ENCODE data around the gene PRF1.
"Not testable (repeated sequence)": the region's sequence is repeated elsewhere in the genome, so short reads cannot be mapped to it uniquely, and the experiment has no call there.

Gene PRF1

DNA sequence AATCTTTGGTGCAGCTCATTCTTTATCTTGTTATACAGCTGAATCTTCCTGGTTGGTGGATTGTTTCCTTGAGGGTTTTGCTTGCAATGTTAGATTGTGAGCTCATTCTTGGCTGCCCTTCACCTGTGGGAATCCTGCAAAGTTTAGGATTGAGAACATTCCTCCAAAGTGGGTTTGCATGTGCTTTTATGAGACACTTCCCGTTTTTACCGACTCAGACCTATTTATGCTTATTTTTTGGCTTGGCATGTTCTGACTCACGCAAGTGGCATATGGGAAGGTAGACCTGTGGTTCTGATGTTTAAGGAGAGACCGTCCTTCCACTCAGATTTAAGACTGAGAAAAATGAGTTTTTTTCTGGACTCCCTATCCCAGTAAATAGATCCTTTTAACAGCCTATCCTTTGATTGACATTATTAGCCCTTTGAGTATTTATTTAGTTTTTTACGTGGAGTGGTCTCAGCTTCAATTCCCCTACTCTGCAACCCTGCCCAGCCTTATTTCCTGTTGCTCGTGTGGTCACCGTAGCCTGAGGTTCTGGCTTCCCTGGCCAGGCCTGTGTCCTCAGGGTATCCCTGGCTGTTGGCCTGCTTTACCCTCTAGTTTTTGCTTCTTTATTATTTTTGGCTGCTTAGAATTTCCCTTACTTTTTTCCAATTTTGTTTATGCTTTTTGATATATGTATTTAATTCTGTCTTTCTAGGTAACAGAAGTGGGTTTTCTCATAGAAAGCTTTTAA is 13.4 kb upstream of the PRF1 start:
- H3K27ac ChIP-seq (ENCODE audit: low read depth, low read length), result no peak overlapping the region

DNA sequence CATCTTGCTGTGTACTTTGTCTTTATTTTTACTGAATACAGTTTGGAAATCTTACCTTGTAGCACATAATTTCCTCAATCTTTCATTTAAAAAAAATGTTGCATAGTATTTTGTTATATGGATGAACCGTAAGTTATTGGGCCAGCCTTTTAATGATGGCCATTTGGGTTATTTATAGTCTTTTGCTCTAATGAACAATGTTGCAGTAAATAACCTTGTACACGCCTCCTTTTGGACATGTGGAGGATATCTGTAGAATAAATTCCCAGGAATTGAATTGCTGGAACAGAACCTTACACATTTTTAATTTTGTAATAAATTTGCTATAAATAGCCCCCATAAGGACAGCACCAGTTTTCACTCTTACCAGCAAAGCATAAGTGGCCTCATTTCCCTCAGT is 12.7 kb upstream of the PRF1 start:
- no peaks in the 10 kb centered on the region for H3F3A ChIP-seq (ENCODE audit: control insufficient read depth, insufficient read depth)
- no peaks in the 10 kb centered on the region; the same call in 1 of the 2 replicates for H3K9me3 ChIP-seq (ENCODE audit: control insufficient read depth, insufficient read depth, low read length)
- H3K4me3 ChIP-seq (ENCODE audit: low read length), result no peak overlapping the region
- no peaks in the 10 kb centered on the region for H3K79me2 ChIP-seq (ENCODE audit: control insufficient read depth, low read length)
- H3K9me2 ChIP-seq (replicated peaks; ENCODE audit: control insufficient read depth, low read length), result no peaks in the 10 kb centered on the region
- no peaks in the 10 kb centered on the region for H3K36me3 ChIP-seq (ENCODE audit: control insufficient read depth, low read length)
- no peak overlapping the region for H3K27ac ChIP-seq (ENCODE audit: low read depth, low read length)
- TF ChIP-seq, protein P1, sequence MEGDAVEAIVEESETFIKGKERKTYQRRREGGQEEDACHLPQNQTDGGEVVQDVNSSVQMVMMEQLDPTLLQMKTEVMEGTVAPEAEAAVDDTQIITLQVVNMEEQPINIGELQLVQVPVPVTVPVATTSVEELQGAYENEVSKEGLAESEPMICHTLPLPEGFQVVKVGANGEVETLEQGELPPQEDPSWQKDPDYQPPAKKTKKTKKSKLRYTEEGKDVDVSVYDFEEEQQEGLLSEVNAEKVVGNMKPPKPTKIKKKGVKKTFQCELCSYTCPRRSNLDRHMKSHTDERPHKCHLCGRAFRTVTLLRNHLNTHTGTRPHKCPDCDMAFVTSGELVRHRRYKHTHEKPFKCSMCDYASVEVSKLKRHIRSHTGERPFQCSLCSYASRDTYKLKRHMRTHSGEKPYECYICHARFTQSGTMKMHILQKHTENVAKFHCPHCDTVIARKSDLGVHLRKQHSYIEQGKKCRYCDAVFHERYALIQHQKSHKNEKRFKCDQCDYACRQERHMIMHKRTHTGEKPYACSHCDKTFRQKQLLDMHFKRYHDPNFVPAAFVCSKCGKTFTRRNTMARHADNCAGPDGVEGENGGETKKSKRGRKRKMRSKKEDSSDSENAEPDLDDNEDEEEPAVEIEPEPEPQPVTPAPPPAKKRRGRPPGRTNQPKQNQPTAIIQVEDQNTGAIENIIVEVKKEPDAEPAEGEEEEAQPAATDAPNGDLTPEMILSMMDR (IDR thresholded peaks at IDR 0.05; ENCODE audit: low read depth, low read length, poor library complexity, severe bottlenecking), result no peak
- TF ChIP-seq EZH2phosphoT487 (IDR thresholded peaks at IDR 0.05; ENCODE audit: borderline replicate concordance, low read length), result no peak
- H3K4me1 ChIP-seq (ENCODE audit: control insufficient read depth, low read length), result no peaks in the 10 kb centered on the region
- no peak overlapping the region for H3K4me2 ChIP-seq (ENCODE audit: low read length)
- peaks cover 24% of the 10 kb centered on the region for H3K27me3 ChIP-seq (ENCODE audit: control insufficient read depth, low read length)
- no peaks in the 10 kb centered on the region for H4K20me1 ChIP-seq (ENCODE audit: control insufficient read depth, insufficient read depth, low read depth, low read length)

More for the DNA sequence above, 13.4 kb upstream of the PRF1 start:
- H3K27me3 ChIP-seq (ENCODE audit: control insufficient read depth, low read length), result peaks cover 22% of the 10 kb centered on the region
- H3K4me2 ChIP-seq (ENCODE audit: low read length), result no peak overlapping the region
- no peak overlapping the region for H3K4me3 ChIP-seq (ENCODE audit: low read length)
- H4K20me1 ChIP-seq (ENCODE audit: control insufficient read depth, insufficient read depth, low read depth, low read length), result no peaks in the 10 kb centered on the region
- H3K9me3 ChIP-seq (ENCODE audit: control insufficient read depth, insufficient read depth, low read length), result no peaks in the 10 kb centered on the region; the same call in 1 of the 2 replicates
- no peak for TF ChIP-seq EZH2phosphoT487 (IDR thresholded peaks at IDR 0.05; ENCODE audit: borderline replicate concordance, low read length)
- TF ChIP-seq, protein P1 (IDR thresholded peaks at IDR 0.05; ENCODE audit: low read depth, low read length, poor library complexity, severe bottlenecking), result no peak
- H3K4me1 ChIP-seq (ENCODE audit: control insufficient read depth, low read length), result no peaks in the 10 kb centered on the region
- H3F3A ChIP-seq (ENCODE audit: control insufficient read depth, insufficient read depth), result no peaks in the 10 kb centered on the region
- H3K9me2 ChIP-seq (replicated peaks; ENCODE audit: control insufficient read depth, low read length), result no peaks in the 10 kb centered on the region
- no peaks in the 10 kb centered on the region for H3K36me3 ChIP-seq (ENCODE audit: control insufficient read depth, low read length)
- H3K79me2 ChIP-seq (ENCODE audit: control insufficient read depth, low read length), result no peaks in the 10 kb centered on the region

DNA sequence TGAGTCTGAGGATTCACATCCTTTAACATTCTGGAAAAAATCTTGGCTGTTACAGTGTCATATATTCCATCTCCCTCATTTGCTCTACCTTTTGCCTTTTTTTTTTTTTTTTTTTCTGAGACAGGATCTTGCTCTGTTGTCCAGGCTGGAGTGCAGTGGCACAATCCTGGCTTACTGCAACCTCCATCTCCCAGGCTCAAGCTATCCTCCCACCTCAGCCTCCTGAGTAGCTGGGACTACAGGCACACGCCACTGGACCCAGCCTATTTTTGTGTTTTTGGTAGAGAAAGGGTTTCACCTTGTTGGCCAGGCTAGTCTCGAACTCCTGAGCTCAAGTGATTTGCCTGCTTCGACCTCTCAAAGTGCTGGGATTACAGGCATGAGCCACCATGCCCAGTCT is 11.8 kb upstream of the PRF1 start:
- H3K4me3 ChIP-seq (ENCODE audit: low read length); H3K9me3 ChIP-seq (ENCODE audit: control insufficient read depth, insufficient read depth, low read length); H4K20me1 ChIP-seq (ENCODE audit: control insufficient read depth, insufficient read depth, low read depth, low read length); H3K4me1 ChIP-seq (ENCODE audit: control insufficient read depth, low read length); H3K79me2 ChIP-seq (ENCODE audit: control insufficient read depth, low read length); H3K4me2 ChIP-seq (ENCODE audit: low read length); H3K27ac ChIP-seq (ENCODE audit: low read depth, low read length); H3K36me3 ChIP-seq (ENCODE audit: control insufficient read depth, low read length); H3K9me2 ChIP-seq (replicated peaks; ENCODE audit: control insufficient read depth, low read length); H3F3A ChIP-seq (ENCODE audit: control insufficient read depth, insufficient read depth): not testable (repeated sequence)
- H3K27me3 ChIP-seq (ENCODE audit: control insufficient read depth, low read length), result peaks cover 23% of the 10 kb centered on the region

DNA sequence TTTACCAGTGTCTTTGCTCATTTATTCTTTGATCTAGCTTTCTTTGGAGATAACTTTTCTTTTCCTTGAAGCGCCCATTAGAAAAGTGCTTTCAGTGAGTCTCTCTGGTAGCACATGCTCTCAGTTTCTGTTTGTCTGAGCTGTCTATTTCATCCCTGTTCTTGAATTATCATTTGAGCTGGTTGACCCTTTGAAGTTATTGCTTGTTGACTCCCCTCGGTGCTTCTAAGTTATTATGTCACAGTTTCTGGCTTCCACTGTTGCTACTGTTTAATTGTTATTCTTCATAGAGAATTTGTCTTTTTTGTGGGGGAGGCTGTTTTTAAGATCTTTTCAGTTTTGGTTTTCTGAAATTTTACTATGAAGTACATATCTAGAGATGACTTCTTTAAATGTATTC is 11.4 kb upstream of the PRF1 start:
- Histone ChIP-seq H3F3A (ENCODE audit: control insufficient read depth, insufficient read depth) (no peaks in the 10 kb centered on the region), H4K20me1 (ENCODE audit: control insufficient read depth, insufficient read depth, low read depth, low read length) (no peaks in the 10 kb centered on the region), H3K4me3 (ENCODE audit: low read length) (no peak overlapping the region), H3K4me2 (ENCODE audit: low read length) (no peak overlapping the region), H3K9me3 (ENCODE audit: control insufficient read depth, insufficient read depth, low read length) (no peaks in the 10 kb centered on the region), H3K9me2 (replicated peaks; ENCODE audit: control insufficient read depth, low read length) (no peaks in the 10 kb centered on the region), H3K27ac (ENCODE audit: low read depth, low read length) (no peak overlapping the region), H3K27me3 (ENCODE audit: control insufficient read depth, low read length) (peaks cover 23% of the 10 kb centered on the region), H3K79me2 (ENCODE audit: control insufficient read depth, low read length) (no peaks in the 10 kb centered on the region), H3K36me3 (ENCODE audit: control insufficient read depth, low read length) (no peaks in the 10 kb centered on the region), H3K4me1 (ENCODE audit: control insufficient read depth, low read length) (no peaks in the 10 kb centered on the region)
- no peak for TF ChIP-seq EZH2phosphoT487 (IDR thresholded peaks at IDR 0.05; ENCODE audit: borderline replicate concordance, low read length)
- TF ChIP-seq, protein P1 (IDR thresholded peaks at IDR 0.05; ENCODE audit: low read depth, low read length, poor library complexity, severe bottlenecking), result no peak

Measured in DOHH2 (cell line).